Measurements from ENCODE around the gene MTREX. TPM values are rescaled to one million over a fixed set of nuclear protein-coding genes. Genes with fewer than 3 reads are reported as not detected.
"Not testable (repeated sequence)": the region's sequence is repeated elsewhere in the genome, so short reads cannot be mapped to it uniquely, and the experiment has no call there.

Gene MTREX
- total and polyA plus RNA-seq, 7 experiments from 2014 or later: 29.6 to 83.7 (median 64.1) TPM

DNA sequence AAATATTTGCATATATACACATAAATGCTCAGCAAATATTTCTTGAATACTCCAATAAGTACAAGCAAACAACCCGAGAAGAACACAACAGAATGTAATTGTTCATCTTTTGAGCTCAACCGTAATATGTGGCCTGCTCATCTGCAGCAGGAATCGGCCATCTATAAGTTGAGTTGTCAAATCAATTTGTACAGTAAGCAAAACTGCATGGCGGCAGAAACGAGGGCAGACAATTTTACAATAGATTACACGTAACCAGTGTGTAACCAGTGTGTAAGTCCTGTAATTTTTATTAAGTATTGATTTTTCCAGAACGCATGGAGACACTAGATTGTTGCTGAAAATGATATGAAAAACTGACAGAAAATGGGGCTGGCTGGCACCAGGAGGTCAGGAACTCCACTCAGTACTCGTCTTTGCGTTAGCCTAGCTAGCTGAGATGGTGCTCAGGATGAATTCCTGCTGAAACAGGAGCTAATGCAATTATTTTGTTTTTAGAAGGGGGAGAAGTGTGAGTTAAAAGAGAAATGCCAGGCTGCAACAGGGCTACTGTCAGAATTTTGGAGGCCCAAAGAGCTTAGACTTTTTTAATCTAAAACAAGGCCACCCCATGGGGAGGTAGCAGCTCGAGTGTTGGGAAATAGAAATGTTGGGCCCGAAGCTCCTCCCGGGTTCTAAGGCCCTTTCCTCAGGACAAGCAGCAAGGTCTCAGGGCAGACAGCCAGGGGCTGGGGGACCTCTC is 977 bp upstream of the MTREX start:
- peaks cover 0 to 4% (median 0%) of the 10 kb centered on the region in 3 experiments for H3K36me3 ChIP-seq (ENCODE audit: control insufficient read depth in 2 of 3, insufficient read depth in 3 of 3, low read length in 3 of 3)
- no peak overlapping the region for H3K4me3 Mint-ChIP-seq
- H3K9me3 ChIP-seq (ENCODE audit: control insufficient read depth in 2 of 3, low read length in 3 of 3): no peaks in the 10 kb centered on the region
- peak overlapping the region; percentile 97 for H3K4me3 ChIP-seq (ENCODE audit: low read length)
- ChIA-PET POLR2A (interaction anchor here (0.6 to 1.9 kb wide), 7 partner anchors 7 to 750 kb away, joined by 3 to 8 read pairs (median 4); no protein-coding TSS in a partner anchor), CTCF (no interaction called here)
- peaks cover 13 to 31% (median 21%) of the 10 kb centered on the region in 7 donors for H3K4me1 Mint-ChIP-seq
- no peaks in the 10 kb centered on the region for H3K27me3 Mint-ChIP-seq
- H3K27ac ChIP-seq (ENCODE audit: low read depth, low read length): peak overlapping the region; percentile 89
- H3K27ac Mint-ChIP-seq: no peak overlapping the region
- no peak for DNase-seq
- peaks cover 28 to 32% of the 10 kb centered on the region in 2 donors for H3K4me1 ChIP-seq (ENCODE audit: control insufficient read depth in 2 of 2, insufficient read depth in 2 of 2, low read length in 2 of 2)
- peaks cover 0 to 2% (median 0%) of the 10 kb centered on the region in 11 donors for H3K9me3 Mint-ChIP-seq
- H3K36me3 Mint-ChIP-seq: peaks cover 0 to 18% (median 15%) of the 10 kb centered on the region in 5 donors
- intact Hi-C loops (cut with micrococcal nuclease): loop anchor here (1.0 to 5.0 kb wide), 11 partner anchors 74 to 1866 kb away; partner anchors contain the start of genes PLPP1 (in 2 of the 2), ARL15 (in 1 of the 2), CCNO (in 1 of the 2) and MCIDAS (in 1 of the 2)
- H3K27me3 ChIP-seq (ENCODE audit: control insufficient read depth in 2 of 2, insufficient read depth in 2 of 2, low read length in 2 of 2): no peaks in the 10 kb centered on the region
- ATAC-seq: no peak

DNA sequence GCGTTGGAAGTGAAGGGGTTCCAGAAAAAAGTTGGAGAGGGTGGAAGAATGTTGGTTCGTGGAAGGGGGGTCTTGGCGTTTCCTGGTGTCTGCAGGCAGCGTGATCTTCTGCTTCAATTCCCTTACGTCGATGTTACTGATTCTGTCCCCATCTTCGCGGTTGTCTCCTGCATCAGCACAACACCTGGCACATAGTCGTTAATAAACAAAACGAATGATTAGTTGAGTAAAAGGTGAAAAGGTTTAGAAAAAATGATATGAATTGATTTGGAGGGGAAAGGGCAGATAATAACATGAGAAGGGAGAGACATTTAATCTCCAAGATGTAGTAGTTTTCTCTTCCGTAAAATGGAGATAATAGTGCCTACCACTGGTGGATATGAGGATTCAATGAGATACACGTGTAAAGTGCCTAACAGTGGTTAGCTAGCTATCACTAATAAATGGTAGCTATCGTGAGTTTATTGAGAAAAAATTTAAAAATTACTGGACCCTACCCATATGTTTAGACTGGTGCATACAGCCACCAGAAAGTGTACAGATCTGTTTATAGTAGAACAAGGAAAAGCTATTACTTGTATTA is 556 bp downstream of the MTREX start:
- peak; percentile 7 for ATAC-seq
- H3K4me1 Mint-ChIP-seq: peaks cover 8 to 32% (median 21%) of the 10 kb centered on the region in 7 donors
- H3K9me3 Mint-ChIP-seq: peaks cover 0 to 2% (median 0%) of the 10 kb centered on the region in 11 donors
- peaks cover 0 to 17% (median 9%) of the 10 kb centered on the region in 5 donors for H3K36me3 Mint-ChIP-seq
- Histone ChIP-seq H3K27ac (ENCODE audit: low read depth, low read length) (peak overlapping the region; percentile 89), H3K4me3 (ENCODE audit: low read length) (peak overlapping the region; percentile 97), H3K9me3 (ENCODE audit: control insufficient read depth in 2 of 3, low read length in 3 of 3) (no peaks in the 10 kb centered on the region), H3K4me1 (ENCODE audit: control insufficient read depth in 2 of 2, insufficient read depth in 2 of 2, low read length in 2 of 2) (peaks cover 28 to 37% of the 10 kb centered on the region in 2 donors), H3K27me3 (ENCODE audit: control insufficient read depth in 2 of 2, insufficient read depth in 2 of 2, low read length in 2 of 2) (no peaks in the 10 kb centered on the region), H3K36me3 (ENCODE audit: control insufficient read depth in 2 of 3, insufficient read depth in 3 of 3, low read length in 3 of 3) (peaks cover 0 to 4% (median 0%) of the 10 kb centered on the region in 3 experiments)
- no peak overlapping the region for H3K4me3 Mint-ChIP-seq
- intact Hi-C loops (cut with micrococcal nuclease): loop anchor here (1.0 to 5.0 kb wide), 6 partner anchors 8 to 996 kb away; partner anchors contain the start of genes ARL15 (in 1 of the 2), MCIDAS (in 1 of the 2), SLC38A9 (in 1 of the 2) and SNX18 (in 1 of the 2)
- no peak overlapping the region for H3K27ac Mint-ChIP-seq
- CTCF ChIA-PET: interaction anchor here (0.6 kb wide), 2 partner anchors 16 to 137 kb away, joined by 3 to 7 read pairs; no protein-coding TSS in a partner anchor
- POLR2A ChIA-PET: interaction anchor here (0.6 to 1.9 kb wide), 9 partner anchors 8 to 346 kb away, joined by 3 to 8 read pairs (median 3); no protein-coding TSS in a partner anchor
- DNase-seq: peak in 1 of 9 donors; percentile 8
- H3K27me3 Mint-ChIP-seq: no peaks in the 10 kb centered on the region

DNA sequence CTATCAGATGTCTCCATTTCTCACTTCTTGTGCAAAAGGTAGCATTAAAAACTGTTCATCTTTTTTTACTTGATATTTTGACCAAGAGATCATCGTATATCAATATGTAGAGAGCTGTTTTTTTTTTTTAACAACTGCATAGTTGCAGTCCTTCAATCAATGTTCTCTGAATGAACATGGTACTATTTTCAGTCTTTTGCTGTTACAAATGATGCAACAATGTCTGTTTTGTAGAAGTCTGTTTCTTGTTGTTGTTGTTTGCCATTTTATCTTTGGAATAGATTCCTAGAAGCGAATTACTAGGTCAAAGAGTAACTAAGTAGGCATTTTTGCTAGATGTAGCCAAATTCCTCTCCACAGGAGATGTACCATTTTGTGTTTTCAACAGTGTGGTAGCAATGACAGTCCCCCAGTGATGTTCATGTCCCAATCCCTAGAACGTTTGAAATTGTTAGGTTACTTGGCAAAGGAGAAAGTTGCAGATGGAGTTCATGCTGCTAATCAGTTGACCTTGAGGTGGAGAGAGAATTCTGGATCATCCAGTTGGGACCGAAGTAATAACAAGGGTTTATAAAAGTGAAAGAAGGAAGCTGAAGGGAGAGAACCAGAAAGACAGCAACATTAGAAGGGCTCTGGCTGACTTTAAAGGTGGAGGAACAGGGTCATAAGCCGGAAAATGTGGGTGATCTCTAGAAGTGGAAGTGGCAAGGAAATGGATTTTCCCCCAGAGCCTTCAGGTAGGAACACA is 6.3 kb downstream of the MTREX start:
- H3K4me3 ChIP-seq (ENCODE audit: low read length): no peak overlapping the region
- intact Hi-C loops (cut with micrococcal nuclease): no loop called here
- ATAC-seq (no peak), DNase-seq (no peak)
- H3K4me1 Mint-ChIP-seq: peaks cover 32 to 74% (median 54%) of the 10 kb centered on the region in 7 donors
- no peaks in the 10 kb centered on the region for H3K27me3 ChIP-seq (ENCODE audit: control insufficient read depth in 2 of 2, insufficient read depth in 2 of 2, low read length in 2 of 2)
- no peaks in the 10 kb centered on the region for H3K36me3 ChIP-seq (ENCODE audit: control insufficient read depth in 2 of 3, insufficient read depth in 3 of 3, low read length in 3 of 3)
- CTCF ChIA-PET: no interaction called here
- H3K36me3 Mint-ChIP-seq: peaks cover 0 to 50% (median 21%) of the 10 kb centered on the region in 5 donors
- peak overlapping the region in 8 of 10 donors; percentile 12 to 67 (median 33) for H3K4me3 Mint-ChIP-seq
- H3K27ac Mint-ChIP-seq: peak overlapping the region in 4 of 9 donors; percentile 12 to 39 (median 15)
- H3K27ac ChIP-seq (ENCODE audit: low read depth, low read length): no peak overlapping the region
- H3K27me3 Mint-ChIP-seq: no peaks in the 10 kb centered on the region
- no peaks in the 10 kb centered on the region for H3K9me3 ChIP-seq (ENCODE audit: control insufficient read depth in 2 of 3, low read length in 3 of 3)
- POLR2A ChIA-PET: no interaction called here
- peaks cover 11 to 23% of the 10 kb centered on the region in 2 donors for H3K4me1 ChIP-seq (ENCODE audit: control insufficient read depth in 2 of 2, insufficient read depth in 2 of 2, low read length in 2 of 2)
- peaks cover 0 to 9% (median 0%) of the 10 kb centered on the region in 11 donors for H3K9me3 Mint-ChIP-seq

DNA sequence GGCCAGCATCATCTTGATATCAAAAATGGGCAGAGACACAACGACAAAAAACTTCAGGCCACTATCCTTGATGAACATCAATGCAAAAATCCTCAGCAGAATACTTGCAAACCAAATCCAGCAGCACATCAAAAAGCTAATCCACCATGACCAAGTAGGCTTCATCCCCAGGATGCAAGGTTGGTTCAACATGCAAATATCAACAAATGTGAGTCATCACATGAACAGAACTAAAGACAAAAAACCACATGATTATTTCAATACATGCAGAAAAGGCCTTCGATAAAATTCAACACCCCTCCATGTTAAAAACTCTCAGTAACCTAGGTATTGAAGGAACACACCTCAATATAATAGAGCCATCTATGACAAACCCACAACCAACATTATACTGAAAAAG is 8.5 kb downstream of the MTREX start:
- no peak overlapping the region for H3K4me3 ChIP-seq (ENCODE audit: low read length)
- H3K36me3 ChIP-seq (ENCODE audit: control insufficient read depth in 2 of 3, insufficient read depth in 3 of 3, low read length in 3 of 3): no peaks in the 10 kb centered on the region
- no peaks in the 10 kb centered on the region for H3K27me3 Mint-ChIP-seq
- H3K36me3 Mint-ChIP-seq: peaks cover 0 to 47% (median 19%) of the 10 kb centered on the region in 5 donors
- no peak for ATAC-seq
- H3K27me3 ChIP-seq (ENCODE audit: control insufficient read depth in 2 of 2, insufficient read depth in 2 of 2, low read length in 2 of 2): no peaks in the 10 kb centered on the region
- H3K27ac Mint-ChIP-seq: peak overlapping the region in 2 of 9 donors; percentile 19 to 72
- H3K4me3 Mint-ChIP-seq: no peak overlapping the region
- H3K9me3 ChIP-seq (ENCODE audit: control insufficient read depth in 2 of 3, low read length in 3 of 3): no peaks in the 10 kb centered on the region
- POLR2A ChIA-PET: interaction anchor here (0.7 to 1.2 kb wide), 2 partner anchors 8 to 12 kb away, joined by 3 to 5 read pairs; partner anchors contain the start of gene MTREX
- H3K9me3 Mint-ChIP-seq: peaks cover 0 to 9% (median 0%) of the 10 kb centered on the region in 11 donors
- CTCF ChIA-PET: interaction anchor here (0.6 kb wide), 1 partner anchor 22 kb away, joined by 3 read pairs; no protein-coding TSS in a partner anchor
- DNase-seq: no peak
- H3K4me1 ChIP-seq (ENCODE audit: control insufficient read depth in 2 of 2, insufficient read depth in 2 of 2, low read length in 2 of 2): peaks cover 0 to 14% of the 10 kb centered on the region in 2 donors
- no peak overlapping the region for H3K27ac ChIP-seq (ENCODE audit: low read depth, low read length)
- peaks cover 25 to 75% (median 65%) of the 10 kb centered on the region in 7 donors for H3K4me1 Mint-ChIP-seq
- intact Hi-C loops (cut with micrococcal nuclease): loop anchor here in 1 of 2 donors (1.0 kb wide), 1 partner anchor 8 kb away; no protein-coding TSS in a partner anchor

DNA sequence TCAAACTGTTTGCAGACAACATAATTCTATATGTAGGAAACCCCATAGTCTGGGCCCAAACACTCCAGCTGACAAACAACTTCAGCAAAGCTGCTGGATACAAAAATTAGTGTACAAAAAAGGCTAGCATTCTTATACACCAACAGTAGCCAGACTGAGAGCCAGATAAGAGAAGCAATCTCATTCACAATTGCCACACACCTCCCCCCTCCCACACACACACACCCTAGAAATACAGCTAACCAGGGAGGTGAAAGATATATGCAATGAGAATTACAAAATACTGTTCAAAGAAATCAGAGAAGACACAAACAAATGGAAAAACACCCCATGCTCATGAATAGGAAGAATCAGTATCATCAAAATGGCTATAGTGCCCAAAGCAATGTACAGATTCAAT is 9.0 kb downstream of the MTREX start:
- DNase-seq (no peak), ATAC-seq (no peak)
- Mint-ChIP-seq H3K4me1 (peaks cover 22 to 70% (median 60%) of the 10 kb centered on the region in 7 donors), H3K27me3 (no peaks in the 10 kb centered on the region), H3K36me3 (peaks cover 0 to 43% (median 16%) of the 10 kb centered on the region in 5 donors), H3K4me3 (no peak overlapping the region), H3K9me3 (peaks cover 0 to 9% (median 0%) of the 10 kb centered on the region in 11 donors), H3K27ac (peak overlapping the region in 3 of 9 donors; percentile 38 to 76 (median 72))
- H3K27me3 ChIP-seq (ENCODE audit: control insufficient read depth in 2 of 2, insufficient read depth in 2 of 2, low read length in 2 of 2): no peaks in the 10 kb centered on the region
- intact Hi-C loops (cut with micrococcal nuclease): loop anchor here in 1 of 2 donors (1.0 kb wide), 1 partner anchor 9 kb away; no protein-coding TSS in a partner anchor
- H3K27ac ChIP-seq (ENCODE audit: low read depth, low read length): no peak overlapping the region
- POLR2A ChIA-PET: interaction anchor here (1.2 kb wide), 1 partner anchor 13 kb away, joined by 3 read pairs; no protein-coding TSS in a partner anchor
- H3K9me3 ChIP-seq (ENCODE audit: control insufficient read depth in 2 of 3, low read length in 3 of 3): no peaks in the 10 kb centered on the region
- CTCF ChIA-PET: no interaction called here
- H3K36me3 ChIP-seq (ENCODE audit: control insufficient read depth in 2 of 3, insufficient read depth in 3 of 3, low read length in 3 of 3): no peaks in the 10 kb centered on the region
- peaks cover 0 to 14% of the 10 kb centered on the region in 2 donors for H3K4me1 ChIP-seq (ENCODE audit: control insufficient read depth in 2 of 2, insufficient read depth in 2 of 2, low read length in 2 of 2)
- H3K4me3 ChIP-seq (ENCODE audit: low read length): no peak overlapping the region

DNA sequence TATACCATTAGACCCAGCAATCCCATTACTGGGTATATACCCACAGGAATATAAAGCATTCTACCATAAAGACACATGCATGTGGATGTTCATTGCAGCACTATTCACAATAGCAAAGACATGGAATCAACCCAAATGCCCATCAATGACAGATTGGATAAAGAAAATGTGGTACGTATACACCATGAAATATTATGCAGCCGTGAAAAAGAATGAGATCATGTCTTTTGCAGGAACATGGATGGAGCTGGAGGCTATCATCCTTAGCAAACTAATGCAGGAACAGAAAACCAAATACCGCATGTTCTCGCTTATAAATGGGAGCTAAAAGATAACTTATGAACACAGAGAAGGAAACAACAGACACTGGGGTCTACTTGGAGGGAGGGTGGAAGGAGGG is 10.4 kb downstream of the MTREX start:
- intact Hi-C loops (cut with micrococcal nuclease); H3K36me3 ChIP-seq (ENCODE audit: control insufficient read depth in 2 of 3, insufficient read depth in 3 of 3, low read length in 3 of 3); H3K4me3 ChIP-seq (ENCODE audit: low read length); ATAC-seq; H3K27ac ChIP-seq (ENCODE audit: low read depth, low read length); H3K4me3 Mint-ChIP-seq; H3K4me1 ChIP-seq (ENCODE audit: control insufficient read depth in 2 of 2, insufficient read depth in 2 of 2, low read length in 2 of 2); H3K27me3 Mint-ChIP-seq; H3K9me3 ChIP-seq (ENCODE audit: control insufficient read depth in 2 of 3, low read length in 3 of 3); H3K9me3 Mint-ChIP-seq; H3K27me3 ChIP-seq (ENCODE audit: control insufficient read depth in 2 of 2, insufficient read depth in 2 of 2, low read length in 2 of 2); DNase-seq; CTCF ChIA-PET: not testable (repeated sequence)
- peaks cover 17 to 74% (median 49%) of the 10 kb centered on the region in 7 donors for H3K4me1 Mint-ChIP-seq
- POLR2A ChIA-PET: interaction anchor here (0.6 to 0.7 kb wide), 3 partner anchors 48 to 1445 kb away, joined by 3 to 5 read pairs (median 3); no protein-coding TSS in a partner anchor
- peak overlapping the region in 1 of 9 donors; percentile 49 for H3K27ac Mint-ChIP-seq
- H3K36me3 Mint-ChIP-seq: peaks cover 0 to 38% (median 14%) of the 10 kb centered on the region in 5 donors

Data from naive thymus-derived CD4-positive, alpha-beta T cell (primary cell).